ENCODE results near the gene TRAM2.

Gene TRAM2

GRCh38 chr6:52516269-52516668 is 60.6 kb downstream of the TRAM2 start:
- no peak overlapping the region for H2AFZ ChIP-seq (ENCODE audit: low read length)
- no peaks in the 10 kb centered on the region for H3K9me3 ChIP-seq (ENCODE audit: low read length)
- no peaks in the 10 kb centered on the region for H4K20me1 ChIP-seq (ENCODE audit: insufficient read depth, low read length)
- peaks cover 8% of the 10 kb centered on the region for H3K4me1 ChIP-seq (ENCODE audit: insufficient read depth, low read length, severe bottlenecking)
- H3K4me3 ChIP-seq (ENCODE audit: low read depth, low read length, poor library complexity, severe bottlenecking) = no peak overlapping the region
- no peaks in the 10 kb centered on the region for H3K9me2 ChIP-seq (ENCODE audit: low read depth, low read length)
- H3K4me2 ChIP-seq (ENCODE audit: low read length) = no peak overlapping the region
- peak overlapping the region; percentile 16 for H3K27ac ChIP-seq (ENCODE audit: low read depth, low read length, poor library complexity, severe bottlenecking)
- no peaks in the 10 kb centered on the region for H3F3A ChIP-seq (ENCODE audit: insufficient read depth, low read length)
- no peaks in the 10 kb centered on the region for H3K27me3 ChIP-seq (ENCODE audit: insufficient read depth, low read length)
- no peak overlapping the region for H3K9ac ChIP-seq (ENCODE audit: low read length)
- peaks cover 9% of the 10 kb centered on the region; the same call in 1 of the 2 replicates for H3K79me2 ChIP-seq (ENCODE audit: insufficient read depth, low read length)
- no peak for TF ChIP-seq EZH2 (IDR thresholded peaks at IDR 0.05; ENCODE audit: borderline replicate concordance, low read length)
- no peak for TF ChIP-seq CTCF (IDR thresholded peaks at IDR 0.05; ENCODE audit: low read length)
- H3K36me3 ChIP-seq (ENCODE audit: insufficient read depth, low read length) = peaks cover 89% of the 10 kb centered on the region

- Histone ChIP-seq H3K4me1 (ENCODE audit: insufficient read depth, low read length, severe bottlenecking) (peaks cover 17% of the 10 kb centered on the region), H3K4me2 (ENCODE audit: low read length) (no peak overlapping the region), H3K27ac (ENCODE audit: low read depth, low read length, poor library complexity, severe bottlenecking) (no peak overlapping the region), H3F3A (ENCODE audit: insufficient read depth, low read length) (no peaks in the 10 kb centered on the region), H3K79me2 (ENCODE audit: insufficient read depth, low read length) (peaks cover 9% of the 10 kb centered on the region; the same call in 1 of the 2 replicates), H3K9ac (ENCODE audit: low read length) (no peak overlapping the region), H4K20me1 (ENCODE audit: insufficient read depth, low read length) (no peaks in the 10 kb centered on the region), H2AFZ (ENCODE audit: low read length) (no peak overlapping the region), H3K9me2 (ENCODE audit: low read depth, low read length) (no peaks in the 10 kb centered on the region), H3K4me3 (ENCODE audit: low read depth, low read length, poor library complexity, severe bottlenecking) (no peak overlapping the region), H3K27me3 (ENCODE audit: insufficient read depth, low read length) (no peaks in the 10 kb centered on the region), H3K36me3 (ENCODE audit: insufficient read depth, low read length) (peaks cover 93% of the 10 kb centered on the region), H3K9me3 (ENCODE audit: low read length) (no peaks in the 10 kb centered on the region)
- no peak for TF ChIP-seq EZH2 (IDR thresholded peaks at IDR 0.05; ENCODE audit: borderline replicate concordance, low read length)
- TF ChIP-seq CTCF (IDR thresholded peaks at IDR 0.05; ENCODE audit: low read length) = no peak
Observed at GRCh38 chr6:52515219-52515960, 61.5 kb downstream of the TRAM2 start.

- Histone ChIP-seq H3K4me1 (ENCODE audit: insufficient read depth, low read length, severe bottlenecking) (peaks cover 25% of the 10 kb centered on the region), H3K4me2 (ENCODE audit: low read length) (no peak overlapping the region), H3K79me2 (ENCODE audit: insufficient read depth, low read length) (0 out of 2 replicates have a peak, but pooled peaks cover 3% of the 10 kb centered on the region)
Observed at GRCh38 chr6:52514514-52514913, 62.3 kb downstream of the TRAM2 start.

More at GRCh38 chr6:52514514-52514913, 62.3 kb downstream of the TRAM2 start:
- Histone ChIP-seq H3K9me3 (ENCODE audit: low read length) (no peaks in the 10 kb centered on the region), H4K20me1 (ENCODE audit: insufficient read depth, low read length) (no peaks in the 10 kb centered on the region), H2AFZ (ENCODE audit: low read length) (no peak overlapping the region), H3K4me3 (ENCODE audit: low read depth, low read length, poor library complexity, severe bottlenecking) (no peak overlapping the region), H3F3A (ENCODE audit: insufficient read depth, low read length) (no peaks in the 10 kb centered on the region), H3K27me3 (ENCODE audit: insufficient read depth, low read length) (no peaks in the 10 kb centered on the region), H3K36me3 (ENCODE audit: insufficient read depth, low read length) (peaks cover 90% of the 10 kb centered on the region), H3K9me2 (ENCODE audit: low read depth, low read length) (no peaks in the 10 kb centered on the region), H3K9ac (ENCODE audit: low read length) (no peak overlapping the region), H3K27ac (ENCODE audit: low read depth, low read length, poor library complexity, severe bottlenecking) (no peak overlapping the region)
- TF ChIP-seq CTCF (IDR thresholded peaks at IDR 0.05; ENCODE audit: low read length) (no peak), EZH2 (IDR thresholded peaks at IDR 0.05; ENCODE audit: borderline replicate concordance, low read length) (no peak)

Measured in OCI-LY1 (cell line).